GM19328 (cell line): ENCODE data around the gene RPL18A.

Experiments used
- ATAC-seq: cut with Tn5 transposase; IDR thresholded peaks from one replicate; pipeline ENCODE4 v1.9.1; 2021; ENCODE audit warnings: mild to moderate bottlenecking, moderate library complexity; ENCODE audit not compliant: unreplicated experiment

RPL18A gene

GRCh38 chr19:17908244-17908643 is 48.5 kb downstream of the RPL18A start:
- ATAC-seq: no peak

GRCh38 chr19:17909003-17909732 is 49.5 kb downstream of the RPL18A start:
- no peak for ATAC-seq

GRCh38 chr19:17910791-17911360 is 51.2 kb downstream of the RPL18A start:
- no peak for ATAC-seq
